HG03432 (cell line): ENCODE results near the gene KMT5B.
A peak's percentile ranks its signal among the peaks of the same experiment; 100 is the strongest.

ENCODE experiments used
- ATAC-seq: cut with Tn5 transposase; IDR thresholded peaks from one replicate; pipeline ENCODE4 v1.9.1; 2021; ENCODE audit warnings: mild to moderate bottlenecking, moderate library complexity; ENCODE audit not compliant: unreplicated experiment

Gene KMT5B

GRCh38 chr11:68120273-68121066 lies 92.6 kb downstream of the KMT5B start:
- ATAC-seq, result peak; percentile 17

DNA sequence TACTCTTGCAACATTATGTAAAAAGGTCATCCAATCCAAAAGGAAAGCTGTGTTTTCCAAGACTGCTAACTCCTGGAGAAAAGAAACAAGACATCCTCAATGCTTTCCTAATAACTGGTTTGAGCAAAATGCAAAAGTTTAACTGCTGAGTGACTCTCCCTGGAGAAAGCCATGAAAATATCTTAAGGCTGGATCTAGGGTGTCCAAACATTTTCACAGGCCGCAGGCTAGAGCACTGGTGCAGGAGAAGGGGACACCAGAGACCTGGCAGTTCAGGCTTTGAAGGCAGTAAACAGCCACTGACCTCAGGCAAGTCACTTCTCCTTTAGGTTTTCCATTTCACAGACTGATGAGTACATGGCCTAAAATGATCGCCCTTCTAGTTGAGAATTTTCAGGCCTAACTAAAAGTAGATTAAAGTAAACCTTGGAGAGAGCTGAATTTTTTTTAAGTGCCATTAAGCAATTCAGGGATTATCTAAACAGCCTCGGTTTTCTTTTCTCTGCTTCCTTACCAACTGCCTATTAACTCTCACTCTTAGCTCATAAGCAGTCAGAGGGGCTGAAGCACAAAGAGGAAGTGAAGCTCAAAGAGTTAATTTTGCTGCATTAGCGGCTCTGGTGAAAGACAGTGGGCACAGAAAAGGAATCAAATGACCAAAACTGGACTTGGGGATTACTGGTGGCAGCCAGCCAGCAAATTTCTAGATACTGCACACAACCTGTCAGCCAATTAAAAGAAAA lies 94.2 kb downstream of the KMT5B start:
- no peak for ATAC-seq

- no peak for ATAC-seq
These were observed 95.1 kb downstream of the KMT5B start for GRCh38 chr11:68117853-68118470.

- ATAC-seq, result no peak
These were observed 96.1 kb downstream of the KMT5B start for GRCh38 chr11:68116974-68117373.

DNA sequence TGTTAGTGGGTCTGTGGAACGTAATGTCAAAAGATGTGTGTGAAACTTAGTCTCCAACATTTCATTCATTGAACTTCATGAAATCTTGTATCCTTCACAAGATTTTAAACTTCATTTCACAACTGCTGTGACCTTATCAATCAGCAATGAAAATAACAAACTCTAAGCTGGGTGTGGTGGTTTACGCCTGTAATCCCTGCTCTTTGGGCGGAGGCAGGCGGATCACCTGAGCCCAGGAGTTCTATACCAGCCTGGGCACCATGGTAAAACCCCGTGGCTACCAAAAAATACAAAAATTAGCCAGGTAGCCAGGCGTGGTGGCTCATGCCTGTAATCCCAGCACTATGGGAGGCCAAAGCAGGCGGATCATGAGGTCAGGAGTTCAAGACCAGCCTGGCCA lies 97.0 kb downstream of the KMT5B start:
- no peak for ATAC-seq

DNA sequence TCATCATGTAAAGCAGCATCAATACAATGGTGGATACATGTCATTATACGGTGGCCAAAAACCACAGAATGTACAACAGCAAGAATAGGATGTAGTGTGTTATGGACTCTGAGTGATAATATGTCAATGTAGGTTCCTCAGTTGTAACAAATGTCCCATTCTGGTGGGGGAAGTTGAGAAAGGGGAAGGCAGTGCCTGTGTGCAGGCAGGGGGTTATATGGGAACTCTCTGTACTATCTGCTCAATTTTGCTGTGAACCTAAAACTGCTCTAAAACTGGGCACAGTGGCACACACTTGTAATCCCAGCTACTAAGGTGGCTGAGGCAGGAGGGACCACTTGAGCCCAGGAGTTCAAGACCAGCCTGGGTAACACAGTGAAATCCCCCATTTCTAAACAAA lies 97.8 kb downstream of the KMT5B start:
- ATAC-seq, result no peak

DNA sequence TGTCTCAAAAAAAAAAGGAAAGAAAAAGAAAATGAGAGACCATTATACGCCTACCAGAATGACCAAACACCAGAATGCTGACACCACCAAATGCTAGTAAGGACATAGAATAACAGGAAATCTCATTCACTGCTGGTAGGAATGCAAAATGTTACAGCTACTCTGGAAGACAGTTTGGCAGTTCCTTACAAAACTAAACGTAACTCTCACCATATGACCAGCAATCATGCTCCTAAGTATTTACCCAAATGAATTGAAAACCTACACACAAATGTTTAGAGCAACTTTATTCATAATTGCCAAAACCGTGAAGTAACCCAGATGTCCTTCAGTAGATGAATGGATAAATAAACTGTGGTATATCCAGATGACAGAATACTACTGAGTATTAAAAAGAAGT lies 99.1 kb downstream of the KMT5B start:
- ATAC-seq, result no peak

DNA sequence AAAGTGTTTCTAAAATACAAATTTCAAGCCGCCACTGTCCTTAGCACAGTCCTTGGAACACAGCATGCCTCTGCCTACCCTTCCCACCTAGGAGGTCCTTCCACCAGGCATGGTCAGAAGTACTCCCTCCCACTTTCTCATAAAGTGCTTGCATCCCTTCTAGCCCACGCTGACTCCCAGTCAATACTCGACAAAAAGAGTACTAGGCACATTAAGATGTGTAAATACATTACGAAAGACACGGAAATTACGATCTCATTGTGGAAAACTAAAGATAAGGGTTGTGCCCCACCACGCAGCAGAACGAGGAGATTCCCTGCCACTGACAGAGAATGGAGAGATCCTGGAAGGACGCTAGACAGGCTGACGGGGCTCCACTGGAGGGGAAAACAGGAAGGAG lies 105.4 kb downstream of the KMT5B start:
- no peak for ATAC-seq

- no peak for ATAC-seq
These were observed 106.7 kb downstream of the KMT5B start for GRCh38 chr11:68106165-68106940.
